ENCODE results near the gene OR2T5.
"Not testable (repeated sequence)": the region's sequence is repeated elsewhere in the genome, so short reads cannot be mapped to it uniquely, and the experiment has no call there.

Gene OR2T5

DNA sequence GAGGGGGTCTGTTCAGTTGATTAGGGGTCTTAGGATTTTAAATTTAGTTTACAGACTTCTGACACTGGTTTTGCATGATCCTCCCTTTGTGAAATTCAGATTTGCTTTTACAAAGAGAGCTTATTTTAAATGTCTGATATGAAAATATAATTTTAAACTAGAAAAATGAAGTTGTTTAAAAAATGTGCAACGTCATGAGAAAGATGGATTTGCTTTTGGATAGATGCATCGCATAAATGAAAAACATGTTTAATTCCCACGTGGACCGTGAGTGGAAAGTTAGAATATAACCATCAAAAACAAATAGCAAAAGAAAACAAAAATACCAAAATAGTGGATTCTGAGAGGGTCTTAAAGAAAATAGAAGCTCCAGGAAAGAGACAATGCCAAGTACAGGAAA is 17.2 kb upstream of the OR2T5 start:
- DNase-seq (ENCODE audit: extremely low spot score), result no peak
- CTCF ChIA-PET, result no interaction called here

GRCh38 chr1:248472111-248472510 is 16.3 kb upstream of the OR2T5 start:
- DNase-seq (ENCODE audit: extremely low spot score); CTCF ChIA-PET; POLR2A ChIA-PET: not testable (repeated sequence)

More for the DNA sequence above, 17.2 kb upstream of the OR2T5 start:
- TF ChIP-seq, protein P1, sequence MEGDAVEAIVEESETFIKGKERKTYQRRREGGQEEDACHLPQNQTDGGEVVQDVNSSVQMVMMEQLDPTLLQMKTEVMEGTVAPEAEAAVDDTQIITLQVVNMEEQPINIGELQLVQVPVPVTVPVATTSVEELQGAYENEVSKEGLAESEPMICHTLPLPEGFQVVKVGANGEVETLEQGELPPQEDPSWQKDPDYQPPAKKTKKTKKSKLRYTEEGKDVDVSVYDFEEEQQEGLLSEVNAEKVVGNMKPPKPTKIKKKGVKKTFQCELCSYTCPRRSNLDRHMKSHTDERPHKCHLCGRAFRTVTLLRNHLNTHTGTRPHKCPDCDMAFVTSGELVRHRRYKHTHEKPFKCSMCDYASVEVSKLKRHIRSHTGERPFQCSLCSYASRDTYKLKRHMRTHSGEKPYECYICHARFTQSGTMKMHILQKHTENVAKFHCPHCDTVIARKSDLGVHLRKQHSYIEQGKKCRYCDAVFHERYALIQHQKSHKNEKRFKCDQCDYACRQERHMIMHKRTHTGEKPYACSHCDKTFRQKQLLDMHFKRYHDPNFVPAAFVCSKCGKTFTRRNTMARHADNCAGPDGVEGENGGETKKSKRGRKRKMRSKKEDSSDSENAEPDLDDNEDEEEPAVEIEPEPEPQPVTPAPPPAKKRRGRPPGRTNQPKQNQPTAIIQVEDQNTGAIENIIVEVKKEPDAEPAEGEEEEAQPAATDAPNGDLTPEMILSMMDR (IDR thresholded peaks at IDR 0.05; ENCODE audit: control extremely low read depth, extremely low read depth, low read depth, missing control alignments), result no peak
- POLR2A ChIA-PET, result no interaction called here

DNA sequence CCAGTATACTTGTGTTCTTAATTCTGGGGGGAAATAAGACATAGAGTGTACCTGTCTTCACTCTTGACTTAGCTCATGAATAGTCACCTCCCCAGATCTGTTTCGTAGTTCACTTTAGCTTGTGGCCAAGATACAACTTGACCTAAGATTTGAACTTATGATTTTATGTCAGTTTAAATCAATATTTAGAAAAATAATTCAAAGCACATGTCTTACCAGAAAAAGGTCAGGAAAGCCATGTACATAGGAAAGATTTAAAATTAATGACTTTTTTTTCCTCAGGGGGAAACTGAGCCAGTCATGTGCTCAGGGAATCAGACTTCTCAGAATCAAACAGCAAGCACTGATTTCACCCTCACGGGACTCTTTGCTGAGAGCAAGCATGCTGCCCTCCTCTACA is 15.3 kb upstream of the OR2T5 start, which contains the start of gene OR2T3:
TSS of gene OR2T3 (plus strand) at position 301 of the 400 bp plus-strand sequence. CDS start at position 301, 0 bp downstream.
- POLR2A ChIA-PET; CTCF ChIA-PET; DNase-seq (ENCODE audit: extremely low spot score): not testable (repeated sequence)

DNA sequence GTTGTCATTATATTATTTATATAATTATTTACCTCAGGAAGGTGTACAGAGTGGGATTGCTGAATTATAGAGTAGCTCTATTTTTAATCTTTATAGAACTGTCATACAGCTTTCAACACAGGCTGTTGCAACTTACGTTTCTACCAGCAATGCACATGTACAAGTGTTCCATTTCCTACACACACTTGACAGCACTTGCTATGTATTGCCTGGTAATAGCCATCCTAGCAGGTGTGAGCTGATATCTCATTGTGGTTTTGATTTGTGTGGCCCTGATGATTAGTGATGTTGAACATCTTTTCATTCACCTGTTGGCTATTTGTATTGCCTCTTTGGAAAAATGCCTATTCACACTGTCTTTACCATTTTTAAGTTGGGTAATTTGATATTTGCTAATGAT is 12.7 kb upstream of the OR2T5 start:
- DNase-seq (ENCODE audit: extremely low spot score); POLR2A ChIA-PET; CTCF ChIA-PET: not testable (repeated sequence)

DNA sequence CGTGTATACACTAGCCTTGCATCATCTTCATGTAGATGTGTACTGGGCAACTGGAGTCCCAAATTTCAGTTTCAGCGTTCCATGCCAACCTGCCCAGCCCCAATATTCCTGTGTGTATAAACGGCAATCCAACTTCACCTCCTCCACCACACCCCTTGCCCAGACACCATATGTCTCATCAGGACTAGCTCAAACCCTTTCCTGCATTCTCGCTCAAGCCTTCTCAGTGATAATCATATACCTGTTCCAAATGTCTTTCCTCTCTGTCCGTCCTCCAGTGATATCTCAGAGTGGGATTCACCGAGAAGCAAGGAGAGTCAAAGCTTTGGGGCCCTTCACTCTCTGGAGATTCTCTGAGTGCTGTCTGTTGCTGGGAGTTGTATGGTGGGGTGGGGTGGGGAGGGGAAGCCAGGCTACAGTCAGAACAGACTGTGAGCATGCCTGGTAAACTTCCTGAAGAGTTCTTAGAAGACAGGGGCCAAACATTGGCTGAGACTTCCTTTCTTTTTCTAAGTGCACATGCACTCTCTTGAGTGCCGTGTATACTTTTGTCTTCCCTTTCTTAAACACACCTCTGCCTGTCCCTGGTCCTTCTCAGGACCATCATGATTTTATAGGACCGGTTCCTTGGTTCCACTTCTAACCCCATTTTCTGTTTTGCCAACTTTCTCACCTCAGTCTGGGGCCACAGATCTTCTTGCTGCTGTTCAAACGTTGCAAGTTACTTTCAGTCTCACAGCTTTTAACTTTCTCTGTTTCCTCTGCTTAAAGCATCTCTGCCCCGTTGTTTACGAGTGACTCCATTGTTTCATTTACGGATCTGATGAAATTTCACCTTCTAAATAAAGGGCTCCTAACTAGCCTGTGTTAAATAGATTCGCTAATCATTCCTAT is 6.5 kb upstream of the OR2T5 start:
- POLR2A ChIA-PET; CTCF ChIA-PET; DNase-seq (ENCODE audit: extremely low spot score): not testable (repeated sequence)

GRCh38 chr1:248496661-248497060 is 8.3 kb downstream of the OR2T5 start:
- POLR2A ChIA-PET; CTCF ChIA-PET; DNase-seq (ENCODE audit: extremely low spot score): not testable (repeated sequence)

GRCh38 chr1:248500305-248501035 is 12.1 kb downstream of the OR2T5 start:
- POLR2A ChIA-PET; CTCF ChIA-PET; DNase-seq (ENCODE audit: extremely low spot score): not testable (repeated sequence)

- POLR2A ChIA-PET; CTCF ChIA-PET; DNase-seq (ENCODE audit: extremely low spot score): not testable (repeated sequence)
These were observed 19.4 kb downstream of the OR2T5 start, which contains the start of gene OR2G6 for GRCh38 chr1:248507773-248508172. OR2G6 (plus strand) TSS chr1:248508073; CDS start chr1:248521647, 13,574 bp downstream.

DNA sequence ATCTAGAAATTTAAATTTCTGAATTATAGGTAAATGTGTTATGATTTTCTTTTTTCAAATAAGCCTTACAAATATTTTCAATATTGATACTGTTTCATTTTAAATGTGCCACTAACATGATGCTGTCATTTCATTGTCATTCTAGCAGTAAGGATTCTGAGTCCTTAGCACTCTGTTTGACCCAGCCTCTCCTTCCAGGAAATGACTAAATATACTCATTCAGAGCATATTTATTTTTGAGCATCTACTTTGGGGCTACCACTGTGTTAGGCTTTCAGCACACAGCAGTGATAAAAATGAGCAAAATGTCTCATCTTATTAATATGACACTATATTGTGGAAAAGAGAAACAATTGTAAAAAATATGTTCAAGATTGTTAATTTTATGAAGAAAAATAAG is 21.8 kb downstream of the OR2T5 start:
- DNase-seq (ENCODE audit: extremely low spot score); POLR2A ChIA-PET; CTCF ChIA-PET: not testable (repeated sequence)

DNA sequence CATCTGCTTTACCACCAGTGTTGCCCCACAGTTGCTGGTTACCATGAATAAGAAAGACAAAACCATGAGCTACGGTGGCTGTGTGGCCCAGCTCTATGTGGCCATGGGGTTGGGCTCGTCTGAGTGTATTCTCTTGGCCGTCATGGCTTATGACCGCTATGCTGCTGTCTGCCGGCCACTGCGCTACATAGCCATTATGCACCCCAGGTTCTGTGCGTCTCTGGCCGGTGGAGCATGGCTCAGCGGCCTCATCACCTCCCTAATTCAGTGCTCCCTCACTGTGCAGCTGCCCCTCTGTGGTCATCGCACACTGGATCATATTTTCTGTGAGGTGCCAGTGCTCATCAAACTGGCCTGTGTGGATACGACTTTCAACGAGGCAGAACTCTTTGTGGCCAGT is 33.5 kb downstream of the OR2T5 start:
- DNase-seq (ENCODE audit: extremely low spot score), result no peak
- ChIA-PET CTCF (no interaction called here), POLR2A (no interaction called here)
- TF ChIP-seq, protein P1 (IDR thresholded peaks at IDR 0.05; ENCODE audit: control extremely low read depth, extremely low read depth, low read depth, missing control alignments), result no peak

DNA sequence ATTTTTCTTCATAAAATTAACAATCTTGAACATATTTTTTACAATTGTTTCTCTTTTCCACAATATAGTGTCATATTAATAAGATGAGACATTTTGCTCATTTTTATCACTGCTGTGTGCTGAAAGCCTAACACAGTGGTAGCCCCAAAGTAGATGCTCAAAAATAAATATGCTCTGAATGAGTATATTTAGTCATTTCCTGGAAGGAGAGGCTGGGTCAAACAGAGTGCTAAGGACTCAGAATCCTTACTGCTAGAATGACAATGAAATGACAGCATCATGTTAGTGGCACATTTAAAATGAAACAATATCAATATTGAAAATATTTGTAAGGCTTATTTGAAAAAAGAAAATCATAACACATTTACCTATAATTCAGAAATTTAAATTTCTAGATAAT is 49.1 kb downstream of the OR2T5 start:
- POLR2A ChIA-PET; DNase-seq (ENCODE audit: extremely low spot score); CTCF ChIA-PET: not testable (repeated sequence)
